WI38 (cell line): ENCODE results near the gene SH3BGR.

Source experiments
- H3K4me3 ChIP-seq: 2 replicates; pipeline ENCODE4 v1.5.1; 2011; ENCODE audit warnings: low read depth, mild to moderate bottlenecking, control low read depth, low read length
- TF ChIP-seq, protein P1 (sequence below): IDR thresholded peaks from 2 replicates; pipeline ENCODE4 v1.5.1; 2012; ENCODE audit warnings: low read depth, mild to moderate bottlenecking, control low read depth, low read length

Gene SH3BGR

DNA sequence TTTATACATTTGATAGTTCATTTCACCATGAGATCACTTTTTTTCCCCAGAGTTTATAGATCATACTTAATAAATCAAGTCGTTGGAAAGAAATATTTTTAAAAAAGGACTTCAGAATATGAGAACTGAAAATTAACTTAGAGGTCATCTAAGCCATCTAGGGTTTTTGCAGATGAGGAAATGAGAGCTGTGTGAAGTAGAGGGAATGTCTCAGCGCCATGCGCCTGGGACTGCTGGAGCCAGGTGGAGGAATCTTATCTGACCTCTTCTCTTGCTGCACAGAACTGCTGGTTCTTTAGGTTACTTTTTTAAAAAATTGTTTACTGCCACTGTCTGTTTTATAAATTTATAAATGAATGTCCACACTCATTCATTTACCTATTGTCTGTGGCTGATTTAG, 11.5 kb downstream of the SH3BGR start:
- H3K4me3 ChIP-seq = no peak overlapping the region
- TF ChIP-seq, protein P1, sequence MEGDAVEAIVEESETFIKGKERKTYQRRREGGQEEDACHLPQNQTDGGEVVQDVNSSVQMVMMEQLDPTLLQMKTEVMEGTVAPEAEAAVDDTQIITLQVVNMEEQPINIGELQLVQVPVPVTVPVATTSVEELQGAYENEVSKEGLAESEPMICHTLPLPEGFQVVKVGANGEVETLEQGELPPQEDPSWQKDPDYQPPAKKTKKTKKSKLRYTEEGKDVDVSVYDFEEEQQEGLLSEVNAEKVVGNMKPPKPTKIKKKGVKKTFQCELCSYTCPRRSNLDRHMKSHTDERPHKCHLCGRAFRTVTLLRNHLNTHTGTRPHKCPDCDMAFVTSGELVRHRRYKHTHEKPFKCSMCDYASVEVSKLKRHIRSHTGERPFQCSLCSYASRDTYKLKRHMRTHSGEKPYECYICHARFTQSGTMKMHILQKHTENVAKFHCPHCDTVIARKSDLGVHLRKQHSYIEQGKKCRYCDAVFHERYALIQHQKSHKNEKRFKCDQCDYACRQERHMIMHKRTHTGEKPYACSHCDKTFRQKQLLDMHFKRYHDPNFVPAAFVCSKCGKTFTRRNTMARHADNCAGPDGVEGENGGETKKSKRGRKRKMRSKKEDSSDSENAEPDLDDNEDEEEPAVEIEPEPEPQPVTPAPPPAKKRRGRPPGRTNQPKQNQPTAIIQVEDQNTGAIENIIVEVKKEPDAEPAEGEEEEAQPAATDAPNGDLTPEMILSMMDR = no peak

DNA sequence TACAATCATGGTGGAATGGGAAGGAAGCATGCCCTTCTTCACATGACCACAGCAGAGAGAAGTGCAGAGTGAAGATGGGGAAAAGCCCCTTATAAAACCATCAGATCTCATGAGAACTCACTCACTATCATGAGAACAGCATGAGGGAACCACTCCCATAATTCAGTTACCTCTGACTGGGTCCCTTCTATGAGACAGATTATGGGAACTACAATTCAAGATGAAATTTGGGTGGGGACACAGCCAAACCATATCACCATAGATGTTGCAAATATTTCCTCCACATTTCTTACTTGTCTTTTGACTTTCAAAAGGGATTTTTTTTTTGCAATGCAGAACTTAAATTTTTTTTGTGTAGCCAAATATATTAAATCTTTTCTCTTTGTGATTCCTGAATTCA, 14.8 kb downstream of the SH3BGR start:
- H3K4me3 ChIP-seq = no peak overlapping the region
- TF ChIP-seq, protein P1 = no peak

DNA sequence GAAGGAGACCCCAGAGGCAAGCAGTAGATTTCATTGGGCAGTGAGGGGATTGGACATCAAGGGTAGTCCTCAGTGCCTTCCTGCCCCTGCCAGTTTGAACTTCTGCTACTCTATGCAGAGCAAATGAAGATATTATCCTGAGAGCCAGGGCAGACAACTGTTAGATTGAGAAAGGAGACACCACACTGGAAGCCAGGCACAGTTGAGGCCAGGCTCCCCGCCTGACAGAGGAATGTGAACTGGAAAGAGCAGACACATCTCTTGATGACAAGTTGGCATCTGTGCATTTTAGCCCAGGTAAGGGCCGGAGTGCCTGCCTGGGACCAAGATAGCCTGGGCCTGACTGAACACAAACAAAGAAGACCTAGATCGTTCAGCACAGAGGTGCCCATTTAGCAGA, 16.0 kb downstream of the SH3BGR start:
- TF ChIP-seq, protein P1 = no peak
- H3K4me3 ChIP-seq = no peak overlapping the region

DNA sequence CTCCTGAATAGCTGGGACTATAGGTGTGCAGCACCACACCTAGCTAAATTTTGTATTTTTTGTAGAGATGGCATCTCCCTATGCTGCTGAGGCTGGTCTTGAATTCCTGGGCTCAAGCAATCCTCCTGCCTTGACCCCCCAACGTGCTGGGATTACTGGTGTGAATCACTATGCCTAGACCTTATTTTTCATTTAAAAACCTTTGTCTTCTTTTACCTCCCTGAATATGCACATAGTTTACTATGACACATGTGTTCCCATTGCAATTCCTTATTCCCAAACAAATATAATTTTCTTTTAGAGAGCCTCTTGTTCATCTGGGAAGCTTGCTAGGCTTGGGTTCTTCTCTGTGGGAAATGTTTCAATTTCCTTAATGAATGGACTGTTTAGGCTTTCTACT, 16.8 kb downstream of the SH3BGR start:
- H3K4me3 ChIP-seq = no peak overlapping the region
- TF ChIP-seq, protein P1 = no peak

DNA sequence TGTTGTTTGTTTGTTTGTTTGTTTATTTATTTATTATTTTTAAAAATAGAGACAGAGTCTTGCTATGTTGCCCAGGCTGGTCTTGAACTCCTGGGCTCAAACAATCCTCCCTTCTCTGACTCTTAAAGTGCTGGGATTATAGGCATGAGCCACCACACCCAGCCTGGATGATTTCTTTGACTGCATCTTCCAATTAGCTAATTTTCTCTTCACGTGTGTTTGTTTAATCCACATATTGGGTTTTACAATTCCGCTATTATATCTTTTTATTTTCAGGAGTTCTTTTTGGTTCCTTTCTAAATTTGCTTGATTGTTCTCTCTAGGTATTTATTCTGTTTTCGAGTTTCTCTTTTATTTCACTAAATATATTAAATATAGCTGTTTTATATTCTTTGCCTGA, 19.8 kb downstream of the SH3BGR start:
- no peak overlapping the region for H3K4me3 ChIP-seq
- TF ChIP-seq, protein P1 = no peak

DNA sequence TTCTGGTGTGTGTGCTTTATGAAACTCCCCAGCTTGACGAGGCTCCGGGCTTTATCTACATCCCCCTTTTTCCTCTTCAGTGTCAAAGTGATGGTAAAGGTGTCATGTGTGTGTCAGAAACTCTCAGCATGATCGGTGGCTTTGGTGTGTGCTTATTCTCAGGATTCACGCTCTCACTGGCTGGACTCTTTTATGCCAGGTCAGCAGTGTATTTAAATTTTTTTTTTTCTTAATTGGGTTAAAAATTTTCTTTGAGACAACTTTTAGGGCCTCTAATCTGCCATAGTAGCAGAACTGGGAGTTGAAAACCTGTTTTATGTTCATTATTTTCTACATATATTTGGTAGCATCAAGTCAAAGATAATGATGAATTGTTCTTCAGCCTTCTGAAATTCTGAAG, 21.0 kb downstream of the SH3BGR start:
- no peak overlapping the region for H3K4me3 ChIP-seq
- TF ChIP-seq, protein P1 = no peak

DNA sequence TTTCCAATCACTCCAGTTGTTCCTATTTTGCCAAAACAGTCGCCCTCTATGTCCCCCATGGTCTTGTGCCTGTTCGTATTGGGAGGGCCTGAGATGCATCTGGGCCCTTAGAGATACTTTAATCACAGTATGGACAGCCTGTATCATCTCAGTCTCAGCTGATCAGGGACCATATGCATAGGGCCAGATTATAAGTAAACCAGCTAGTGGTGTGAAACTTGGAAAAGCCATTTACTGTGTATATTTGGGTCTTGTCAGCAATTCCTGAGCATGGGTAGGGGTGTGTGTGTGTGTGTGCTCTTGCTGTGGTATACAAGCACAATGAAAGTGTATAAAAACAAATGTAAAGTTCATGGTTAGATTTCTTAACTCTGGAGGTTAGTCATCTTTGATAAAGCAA, 22.8 kb downstream of the SH3BGR start:
- TF ChIP-seq, protein P1 = no peak

More for the DNA sequence above, 22.8 kb downstream of the SH3BGR start:
- H3K4me3 ChIP-seq = no peak overlapping the region
